ENCODE measurements around the gene NELFCD.
A peak's percentile ranks its signal among the peaks of the same experiment; 100 is the strongest.

NELFCD gene

DNA sequence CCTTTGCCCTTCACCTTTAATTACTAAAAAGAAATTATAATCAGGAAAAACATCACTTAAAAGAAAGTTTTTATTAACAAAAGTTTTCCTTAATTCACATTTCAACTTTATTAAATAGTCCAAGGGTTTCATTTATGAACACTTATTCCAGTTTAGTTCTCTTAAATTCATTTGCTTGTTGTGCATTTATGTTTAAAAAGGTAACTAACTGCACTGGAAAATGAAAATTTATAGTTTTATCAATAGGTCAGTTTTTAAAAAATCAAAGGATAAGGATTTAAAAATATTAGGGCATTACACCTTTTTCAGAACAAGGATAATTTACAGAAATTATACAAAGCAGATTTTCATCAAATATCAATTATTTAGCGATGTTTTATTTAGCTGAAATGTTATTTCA lies 52.0 kb downstream of the NELFCD start:
- TF ChIP-seq, protein P1, sequence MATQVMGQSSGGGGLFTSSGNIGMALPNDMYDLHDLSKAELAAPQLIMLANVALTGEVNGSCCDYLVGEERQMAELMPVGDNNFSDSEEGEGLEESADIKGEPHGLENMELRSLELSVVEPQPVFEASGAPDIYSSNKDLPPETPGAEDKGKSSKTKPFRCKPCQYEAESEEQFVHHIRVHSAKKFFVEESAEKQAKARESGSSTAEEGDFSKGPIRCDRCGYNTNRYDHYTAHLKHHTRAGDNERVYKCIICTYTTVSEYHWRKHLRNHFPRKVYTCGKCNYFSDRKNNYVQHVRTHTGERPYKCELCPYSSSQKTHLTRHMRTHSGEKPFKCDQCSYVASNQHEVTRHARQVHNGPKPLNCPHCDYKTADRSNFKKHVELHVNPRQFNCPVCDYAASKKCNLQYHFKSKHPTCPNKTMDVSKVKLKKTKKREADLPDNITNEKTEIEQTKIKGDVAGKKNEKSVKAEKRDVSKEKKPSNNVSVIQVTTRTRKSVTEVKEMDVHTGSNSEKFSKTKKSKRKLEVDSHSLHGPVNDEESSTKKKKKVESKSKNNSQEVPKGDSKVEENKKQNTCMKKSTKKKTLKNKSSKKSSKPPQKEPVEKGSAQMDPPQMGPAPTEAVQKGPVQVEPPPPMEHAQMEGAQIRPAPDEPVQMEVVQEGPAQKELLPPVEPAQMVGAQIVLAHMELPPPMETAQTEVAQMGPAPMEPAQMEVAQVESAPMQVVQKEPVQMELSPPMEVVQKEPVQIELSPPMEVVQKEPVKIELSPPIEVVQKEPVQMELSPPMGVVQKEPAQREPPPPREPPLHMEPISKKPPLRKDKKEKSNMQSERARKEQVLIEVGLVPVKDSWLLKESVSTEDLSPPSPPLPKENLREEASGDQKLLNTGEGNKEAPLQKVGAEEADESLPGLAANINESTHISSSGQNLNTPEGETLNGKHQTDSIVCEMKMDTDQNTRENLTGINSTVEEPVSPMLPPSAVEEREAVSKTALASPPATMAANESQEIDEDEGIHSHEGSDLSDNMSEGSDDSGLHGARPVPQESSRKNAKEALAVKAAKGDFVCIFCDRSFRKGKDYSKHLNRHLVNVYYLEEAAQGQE (IDR thresholded peaks at IDR 0.05; ENCODE audit: insufficient replicate concordance, low read depth) = no peak
- TF ChIP-seq, protein P2, sequence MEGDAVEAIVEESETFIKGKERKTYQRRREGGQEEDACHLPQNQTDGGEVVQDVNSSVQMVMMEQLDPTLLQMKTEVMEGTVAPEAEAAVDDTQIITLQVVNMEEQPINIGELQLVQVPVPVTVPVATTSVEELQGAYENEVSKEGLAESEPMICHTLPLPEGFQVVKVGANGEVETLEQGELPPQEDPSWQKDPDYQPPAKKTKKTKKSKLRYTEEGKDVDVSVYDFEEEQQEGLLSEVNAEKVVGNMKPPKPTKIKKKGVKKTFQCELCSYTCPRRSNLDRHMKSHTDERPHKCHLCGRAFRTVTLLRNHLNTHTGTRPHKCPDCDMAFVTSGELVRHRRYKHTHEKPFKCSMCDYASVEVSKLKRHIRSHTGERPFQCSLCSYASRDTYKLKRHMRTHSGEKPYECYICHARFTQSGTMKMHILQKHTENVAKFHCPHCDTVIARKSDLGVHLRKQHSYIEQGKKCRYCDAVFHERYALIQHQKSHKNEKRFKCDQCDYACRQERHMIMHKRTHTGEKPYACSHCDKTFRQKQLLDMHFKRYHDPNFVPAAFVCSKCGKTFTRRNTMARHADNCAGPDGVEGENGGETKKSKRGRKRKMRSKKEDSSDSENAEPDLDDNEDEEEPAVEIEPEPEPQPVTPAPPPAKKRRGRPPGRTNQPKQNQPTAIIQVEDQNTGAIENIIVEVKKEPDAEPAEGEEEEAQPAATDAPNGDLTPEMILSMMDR (IDR thresholded peaks at IDR 0.05; ENCODE audit: insufficient read depth, low read length) = no peak
- no peak for TF ChIP-seq SPI1 (IDR thresholded peaks at IDR 0.05; ENCODE audit: borderline replicate concordance, low read depth)
- no peak for TF ChIP-seq POLR2AphosphoS5 (IDR thresholded peaks at IDR 0.05; ENCODE audit: low read depth)
- TF ChIP-seq GABPA (IDR thresholded peaks at IDR 0.05; ENCODE audit: low read depth) = no peak
- Histone ChIP-seq H3K27ac (replicated peaks) (peak overlapping the region; percentile 62), H3K27me3 (ENCODE audit: insufficient read depth, poor library complexity, severe bottlenecking) (no peaks in the 10 kb centered on the region), H3K4me3 (replicated peaks; ENCODE audit: insufficient read depth, low read length) (peak overlapping the region; percentile 76)
- no peak for DNase-seq (ENCODE audit: low read depth in 1 of 2, low spot score in 1 of 2)

DNA sequence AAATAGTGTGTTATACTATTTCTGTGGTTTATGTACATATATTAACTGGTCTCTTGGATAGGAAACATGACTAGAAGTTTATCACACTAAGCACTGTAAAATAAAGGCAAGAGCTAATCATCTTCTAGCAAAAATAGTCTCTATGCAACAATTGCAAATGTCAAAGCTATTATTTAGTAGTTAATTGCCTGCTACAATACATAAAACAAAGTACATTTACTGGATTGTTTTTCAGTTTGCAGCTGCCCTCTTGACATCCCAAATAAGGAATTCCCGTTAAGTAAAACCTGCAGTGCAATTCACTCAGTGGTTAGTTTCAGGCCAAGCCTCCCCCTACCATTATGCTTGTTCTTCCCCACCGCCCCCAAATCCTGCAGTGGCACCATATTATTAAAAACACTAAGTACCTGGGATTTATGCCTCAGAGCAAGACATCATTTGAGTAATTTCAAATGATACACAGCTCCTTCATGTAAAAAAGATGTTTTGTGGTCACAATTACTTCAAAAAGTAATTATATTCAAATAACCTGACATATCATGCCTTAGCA lies 52.6 kb downstream of the NELFCD start:
- H3K27me3 ChIP-seq (ENCODE audit: insufficient read depth, poor library complexity, severe bottlenecking) = no peaks in the 10 kb centered on the region
- H3K4me3 ChIP-seq (replicated peaks; ENCODE audit: insufficient read depth, low read length) = no peak overlapping the region
- TF ChIP-seq POLR2AphosphoS5 (IDR thresholded peaks at IDR 0.05; ENCODE audit: low read depth) = no peak
- no peak for TF ChIP-seq GABPA (IDR thresholded peaks at IDR 0.05; ENCODE audit: low read depth)
- TF ChIP-seq, protein P1 (IDR thresholded peaks at IDR 0.05; ENCODE audit: insufficient replicate concordance, low read depth) = no peak
- TF ChIP-seq, protein P2 (IDR thresholded peaks at IDR 0.05; ENCODE audit: insufficient read depth, low read length) = no peak
- TF ChIP-seq SPI1 (IDR thresholded peaks at IDR 0.05; ENCODE audit: borderline replicate concordance, low read depth) = no peak
- no peak overlapping the region for H3K27ac ChIP-seq (replicated peaks)
- DNase-seq (ENCODE audit: low read depth in 1 of 2, low spot score in 1 of 2) = no peak

DNA sequence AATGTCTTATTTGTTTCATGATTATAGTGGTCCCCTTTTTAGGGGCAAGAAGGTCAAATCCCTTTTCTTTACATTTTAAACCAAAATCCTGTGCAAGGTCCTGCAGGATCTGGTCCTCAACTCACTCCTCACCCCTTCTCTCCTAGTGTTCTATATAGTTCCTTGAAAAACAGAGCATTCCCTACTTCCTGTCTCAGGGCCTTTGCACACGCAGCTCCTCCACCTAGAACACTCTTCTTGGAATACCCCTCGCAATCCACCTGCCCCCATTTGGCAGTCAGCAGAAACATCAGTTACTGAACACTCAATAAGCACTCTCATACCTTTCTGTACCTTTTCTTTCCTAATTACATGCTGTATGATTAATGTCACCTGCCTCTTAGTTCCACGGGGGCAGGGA lies 54.3 kb downstream of the NELFCD start:
- no peak for TF ChIP-seq POLR2AphosphoS5 (IDR thresholded peaks at IDR 0.05; ENCODE audit: low read depth)
- TF ChIP-seq, protein P1 (IDR thresholded peaks at IDR 0.05; ENCODE audit: insufficient replicate concordance, low read depth) = no peak
- TF ChIP-seq, protein P2 (IDR thresholded peaks at IDR 0.05; ENCODE audit: insufficient read depth, low read length) = no peak
- TF ChIP-seq SPI1 (IDR thresholded peaks at IDR 0.05; ENCODE audit: borderline replicate concordance, low read depth) = no peak
- TF ChIP-seq GABPA (IDR thresholded peaks at IDR 0.05; ENCODE audit: low read depth) = no peak

More for the DNA sequence above, 54.3 kb downstream of the NELFCD start:
- Histone ChIP-seq H3K27me3 (ENCODE audit: insufficient read depth, poor library complexity, severe bottlenecking) (no peaks in the 10 kb centered on the region), H3K27ac (replicated peaks) (no peak overlapping the region), H3K4me3 (replicated peaks; ENCODE audit: insufficient read depth, low read length) (no peak overlapping the region)
- DNase-seq (ENCODE audit: low read depth in 1 of 2, low spot score in 1 of 2) = no peak
